HuH-7 (cell line): ENCODE data around the gene GNG11.
"Not testable (repeated sequence)": the region's sequence is repeated elsewhere in the genome, so short reads cannot be mapped to it uniquely, and the experiment has no call there.

Source experiments
- DNase-seq: peaks from one replicate; pipeline ENCODE4 v3.0.0; 2011; ENCODE audit warnings: low spot score

GNG11 gene

DNA sequence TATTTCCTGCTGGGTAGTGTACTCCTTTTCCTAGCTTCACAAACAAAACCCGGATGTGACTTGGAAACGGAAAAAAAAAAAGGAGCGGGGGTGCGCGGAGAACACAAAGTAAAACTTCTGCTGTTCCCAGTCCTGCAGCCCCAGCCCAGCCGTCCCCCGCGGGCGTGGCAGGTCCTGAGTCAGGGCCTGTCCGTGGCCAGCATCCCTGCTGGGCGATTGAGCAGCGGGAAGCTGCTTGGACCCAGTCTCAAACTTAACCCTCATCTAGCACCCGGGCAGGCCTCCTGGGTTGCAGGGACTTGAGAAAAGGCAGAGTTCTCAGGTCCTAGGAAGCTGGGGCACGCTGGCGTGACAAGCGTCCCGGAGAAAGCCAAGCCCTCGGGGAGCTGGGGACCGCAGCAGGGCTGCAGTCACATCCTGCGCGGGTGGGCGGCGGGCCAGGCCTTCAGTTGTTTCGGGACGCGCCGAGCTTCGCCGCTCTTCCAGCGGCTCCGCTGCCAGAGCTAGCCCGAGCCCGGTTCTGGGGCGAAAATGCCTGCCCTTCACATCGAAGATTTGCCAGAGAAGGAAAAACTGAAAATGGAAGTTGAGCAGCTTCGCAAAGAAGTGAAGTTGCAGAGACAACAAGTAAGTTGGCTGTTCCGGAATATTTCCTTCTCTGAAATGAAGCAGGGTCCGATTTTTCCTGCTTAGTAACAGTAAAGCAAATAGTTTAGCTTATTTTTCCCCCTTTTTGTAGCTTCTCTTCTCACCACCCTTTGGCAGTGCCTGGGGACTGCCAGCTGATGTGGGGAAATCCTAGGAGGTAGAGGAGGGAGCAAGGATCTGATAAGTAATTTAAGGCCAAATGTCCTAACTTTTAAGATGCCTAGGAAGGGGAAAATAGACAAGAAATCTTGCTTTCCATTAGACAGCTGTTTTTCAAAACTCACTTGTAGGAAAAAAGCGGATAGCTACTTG is at the start of gene GNG11:
Gene GNG11, plus strand, starts transcription at position 129 of the 960 bp plus-strand sequence. Its CDS starts 403 bp downstream, at position 532.
- peak; percentile 31 for DNase-seq

DNA sequence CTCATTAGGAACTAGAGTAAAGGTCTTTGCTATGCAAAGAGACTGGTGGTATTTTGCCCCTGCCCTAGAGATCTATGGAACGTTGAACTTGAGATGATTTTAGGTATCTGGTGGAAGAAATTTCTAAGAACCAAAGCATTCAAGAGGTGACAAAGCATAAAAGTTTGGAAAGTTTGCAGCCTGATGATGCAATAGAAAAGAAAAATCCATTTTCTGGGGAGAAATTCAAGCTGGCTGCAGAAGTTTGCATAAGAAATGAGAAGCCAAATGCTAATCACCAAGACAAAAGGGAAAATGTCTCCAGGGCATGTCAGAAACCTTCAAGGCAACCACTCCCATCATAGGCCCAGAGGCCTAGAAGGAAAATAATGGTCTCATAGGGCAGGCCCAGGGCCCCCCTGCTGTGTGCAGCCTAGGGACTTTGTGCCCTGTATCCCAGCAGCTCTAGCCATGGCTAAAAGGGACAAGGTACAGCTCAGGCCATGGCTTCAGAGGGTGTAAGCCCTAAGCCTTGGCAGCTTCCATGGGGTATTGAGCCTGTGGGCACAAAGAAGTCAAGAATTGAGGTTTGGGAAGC is 47.4 kb upstream of the GNG11 start:
- DNase-seq: no peak

DNA sequence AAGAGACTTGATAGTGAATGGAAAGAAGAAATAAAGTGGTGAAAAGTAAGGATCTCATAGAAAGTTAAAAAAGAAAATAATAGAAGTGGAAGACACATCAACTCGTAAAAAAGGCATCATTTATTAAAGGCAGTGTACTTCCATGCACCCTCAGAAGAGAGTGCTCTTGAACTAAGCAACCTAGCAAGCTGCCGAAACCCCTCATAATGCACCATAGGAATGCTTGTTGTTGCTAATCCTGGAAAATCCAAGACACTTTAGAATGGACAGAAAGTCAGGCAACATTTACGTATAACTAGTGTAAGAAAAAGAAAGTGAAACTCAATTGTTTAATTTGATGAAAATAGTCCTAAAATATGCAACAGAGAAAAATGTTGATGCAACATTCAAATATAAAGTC is 43.8 kb upstream of the GNG11 start:
- no peak for DNase-seq

- DNase-seq: no peak
Observed at GRCh38 chr7:93879356-93879755, 42.2 kb upstream of the GNG11 start.

GRCh38 chr7:93882468-93882867 is 39.1 kb upstream of the GNG11 start:
- no peak for DNase-seq

- no peak for DNase-seq
Observed at GRCh38 chr7:93883078-93883916, 38.2 kb upstream of the GNG11 start.

DNA sequence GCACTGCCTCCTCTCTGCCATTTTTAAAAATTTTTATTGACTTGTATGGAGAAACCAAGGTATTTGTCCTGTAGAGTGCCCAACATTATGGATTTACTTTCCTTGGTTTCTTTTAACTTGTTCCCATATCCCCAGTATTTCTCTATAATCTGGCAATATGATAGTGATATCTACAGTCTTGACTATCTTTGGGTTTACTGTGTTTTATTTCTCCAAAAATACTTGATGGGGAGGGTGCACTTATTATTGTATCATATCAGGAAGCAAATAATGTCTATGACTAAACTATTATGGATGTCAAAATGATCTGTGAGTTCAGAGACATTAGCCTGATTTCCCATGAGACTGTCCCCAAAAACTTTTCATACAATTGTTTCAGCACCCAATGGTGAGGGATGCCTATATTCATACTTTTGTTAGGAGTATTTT is 37.6 kb upstream of the GNG11 start:
- DNase-seq: no peak

GRCh38 chr7:93884541-93884940 is 37.0 kb upstream of the GNG11 start:
- DNase-seq: no peak

DNA sequence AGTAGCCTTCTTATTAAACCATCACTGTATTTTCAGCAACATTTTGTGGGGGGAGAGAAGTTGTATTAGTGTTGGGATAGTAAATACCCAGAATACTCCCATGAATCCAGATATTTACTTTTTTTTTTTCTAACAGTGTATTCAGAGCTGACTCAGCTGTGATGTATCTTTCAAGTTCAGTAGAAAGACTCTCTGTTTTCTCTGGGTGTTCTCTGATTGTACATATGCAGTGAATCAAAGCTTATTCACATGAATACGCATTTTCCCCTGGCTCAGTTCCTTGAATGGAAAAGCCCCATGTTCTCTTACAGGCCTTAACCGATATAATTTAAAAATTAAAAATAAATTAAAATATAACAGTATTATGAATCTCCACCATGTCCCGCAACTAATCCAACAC is 32.3 kb upstream of the GNG11 start:
- no peak for DNase-seq

DNA sequence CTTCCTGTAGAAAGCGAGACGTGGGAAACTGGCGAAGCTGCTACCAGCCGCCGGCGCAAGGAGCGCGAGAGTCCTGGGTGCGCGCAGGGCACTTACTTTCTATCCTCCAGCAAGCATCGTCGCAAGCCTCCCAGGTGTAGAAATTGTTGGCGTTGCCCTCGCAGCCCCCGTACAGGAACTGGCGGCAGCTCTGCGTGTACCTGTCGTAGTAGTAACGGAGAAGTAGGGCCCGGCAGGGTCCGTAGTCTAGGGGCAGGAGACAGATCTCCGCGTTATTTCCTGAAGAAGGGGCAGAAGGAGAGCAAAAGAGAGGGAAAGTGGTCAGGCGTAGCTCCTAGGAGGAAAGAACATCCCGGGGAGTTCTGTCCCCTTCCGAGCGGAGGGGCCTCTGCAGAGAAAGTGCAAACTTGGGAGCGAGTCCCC is 31.5 kb upstream of the GNG11 start:
- DNase-seq: peak; percentile 26

GRCh38 chr7:93890464-93891068 is 31.0 kb upstream of the GNG11 start, which contains the start of gene TFPI2:
Gene TFPI2 (minus strand): TSS chr7:93890753. CDS start chr7:93890678, 75 bp downstream.
- DNase-seq: peak; percentile 46

- no peak for DNase-seq
Observed at GRCh38 chr7:93894426-93894825, 27.1 kb upstream of the GNG11 start.

GRCh38 chr7:93894966-93895640 is 26.4 kb upstream of the GNG11 start:
- no peak for DNase-seq

DNA sequence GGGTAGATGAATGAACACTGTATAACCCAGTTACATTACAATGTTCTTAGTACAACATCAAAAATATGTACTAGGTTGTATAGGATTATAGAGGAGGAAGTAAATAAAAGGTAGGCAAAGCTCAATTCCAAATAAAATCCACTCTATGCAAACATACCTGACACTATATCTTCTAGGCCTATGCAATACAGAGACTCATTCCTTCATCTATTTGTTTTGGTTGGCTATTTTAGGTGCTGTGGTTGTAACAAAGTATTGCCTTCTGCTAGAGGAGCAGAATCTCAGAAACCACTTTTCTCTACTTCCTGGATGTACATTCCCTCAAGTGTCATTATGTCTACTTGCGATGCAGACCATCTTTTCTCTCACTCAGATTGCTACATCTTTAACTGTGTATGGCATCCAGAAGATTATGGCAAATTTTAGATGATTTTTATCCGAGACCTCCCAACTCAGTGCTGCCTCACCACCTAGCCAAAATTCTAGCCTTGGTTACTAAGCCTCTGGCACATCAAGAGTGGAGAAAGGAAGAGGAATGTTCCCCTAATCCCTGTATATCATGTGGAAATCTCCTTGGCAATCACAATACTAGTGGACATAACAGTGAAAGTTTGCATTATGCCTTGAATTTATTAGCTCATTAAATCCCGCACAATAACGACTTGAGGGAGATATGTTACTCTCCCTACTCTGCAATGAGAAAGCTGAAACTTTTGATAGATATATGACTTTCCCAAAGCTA is 25.5 kb upstream of the GNG11 start:
- DNase-seq: no peak

DNA sequence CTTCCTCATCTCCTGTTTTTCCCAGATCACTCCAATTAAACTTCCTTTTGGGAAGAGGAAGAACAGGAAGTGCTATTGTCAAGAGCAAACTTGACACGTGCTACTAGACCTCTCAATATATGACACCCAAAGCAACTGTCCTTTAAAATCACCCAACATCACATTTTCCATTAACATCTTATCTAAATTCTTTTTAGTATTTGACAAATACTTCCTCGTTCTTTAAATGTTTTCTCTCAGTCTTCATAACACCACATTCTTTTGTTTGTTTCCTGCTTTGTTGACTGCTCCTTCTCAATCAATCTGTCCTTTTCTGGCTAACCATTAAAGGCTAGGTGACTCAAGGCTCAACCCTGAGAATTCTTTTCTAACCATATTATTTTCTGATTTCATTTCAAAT is 23.9 kb upstream of the GNG11 start:
- DNase-seq: no peak

GRCh38 chr7:93902777-93903423 is 18.6 kb upstream of the GNG11 start:
- DNase-seq: peak; percentile 32

DNA sequence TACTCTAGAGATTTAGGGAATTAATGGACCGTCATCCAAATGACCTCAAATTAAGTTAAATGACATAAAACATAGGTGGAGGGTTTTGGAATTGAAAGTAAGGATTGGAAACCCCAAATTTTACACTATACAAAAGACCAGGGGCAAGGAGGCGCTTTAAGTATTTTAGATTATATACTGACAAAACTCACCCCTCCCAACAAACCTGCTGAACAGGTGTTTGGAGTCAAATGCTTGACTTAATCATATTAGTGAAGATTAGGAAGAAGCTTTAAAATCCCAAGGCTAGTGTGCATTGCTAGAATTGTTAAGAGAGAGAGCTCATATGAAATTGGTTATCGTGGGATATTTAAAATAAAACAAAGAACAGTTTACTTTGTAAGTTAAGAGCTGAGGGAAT is 15.3 kb upstream of the GNG11 start, which contains the start of gene GNGT1:
Gene GNGT1, plus strand, starts transcription at position 301 of the 400 bp plus-strand sequence. CDS start 180 bp downstream, outside the sequence.
- no peak for DNase-seq

GRCh38 chr7:93910076-93910994 is 11.2 kb upstream of the GNG11 start:
- no peak for DNase-seq

GRCh38 chr7:93911242-93911641 is 10.3 kb upstream of the GNG11 start:
- not testable (repeated sequence) for DNase-seq
